PFSK-1 (cell line): Measurements from ENCODE around the gene DPH1.

Source experiments
- FOXP2 ChIP-seq: optimal IDR thresholded peaks from 2 replicates; pipeline ENCODE3; 2011; ENCODE audit warnings: borderline replicate concordance, control low read depth, inconsistent platforms; ENCODE audit not compliant: insufficient read depth; ENCODE audit errors: extremely low read length, extremely low read depth
- POLR2AphosphoS5 ChIP-seq: IDR thresholded peaks from 2 replicates; pipeline ENCODE4 v1.6.1; 2012; ENCODE audit warnings: low read depth, mild to moderate bottlenecking, control low read depth, low read length, moderate library complexity
- SIN3A ChIP-seq: IDR thresholded peaks from 2 replicates; pipeline ENCODE4 v1.6.1; 2012; ENCODE audit warnings: mild to moderate bottlenecking, low read length, moderate library complexity, borderline replicate concordance; ENCODE audit not compliant: insufficient read depth
- TAF1 ChIP-seq: IDR thresholded peaks from 2 replicates; pipeline ENCODE4 v1.6.1; 2012; ENCODE audit warnings: low read length, control low read depth, borderline replicate concordance; ENCODE audit not compliant: insufficient read depth
- TF ChIP-seq, protein P1 (sequence below), 2 experiments: IDR thresholded peaks; 2 replicates each; pipeline versions ENCODE4 v1.6.1 to v1.8.0; 2011 to 2012; ENCODE audit warnings: low read depth in 2 of 2, low read length in 2 of 2, control low read depth in 1 of 2, inconsistent platforms in 1 of 2, mild to moderate bottlenecking in 1 of 2, moderate library complexity in 1 of 2; ENCODE audit not compliant: insufficient read depth in 1 of 2

DPH1 gene

DNA sequence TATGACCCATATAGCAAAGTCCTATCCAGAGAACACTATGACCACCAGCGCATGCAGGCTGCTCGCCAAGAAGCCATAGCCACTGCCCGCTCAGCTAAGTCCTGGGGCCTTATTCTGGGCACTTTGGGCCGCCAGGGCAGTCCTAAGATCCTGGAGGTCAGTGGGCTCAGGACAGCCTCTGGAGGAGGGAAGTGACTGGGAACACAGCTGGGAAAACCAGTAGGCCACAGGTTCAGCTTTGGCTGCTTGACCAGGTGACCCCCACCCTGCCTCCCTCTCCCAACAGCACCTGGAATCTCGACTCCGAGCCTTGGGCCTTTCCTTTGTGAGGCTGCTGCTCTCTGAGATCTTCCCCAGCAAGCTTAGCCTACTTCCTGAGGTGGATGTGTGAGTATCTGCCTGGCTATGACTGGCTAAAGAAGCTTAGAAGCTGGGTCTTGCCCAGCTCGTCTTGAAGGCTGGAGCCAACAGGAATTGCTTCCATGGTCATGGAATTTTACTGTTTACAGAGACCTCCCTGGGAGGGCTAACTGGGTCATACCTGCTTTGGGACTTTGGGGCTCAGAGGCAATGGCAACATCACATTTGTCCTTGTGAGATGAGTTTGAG, 10.4 kb downstream of the DPH1 start:
- TF ChIP-seq POLR2AphosphoS5 (no peak), TAF1 (no peak), FOXP2 (no peak), SIN3A (no peak)
- TF ChIP-seq, protein P1, sequence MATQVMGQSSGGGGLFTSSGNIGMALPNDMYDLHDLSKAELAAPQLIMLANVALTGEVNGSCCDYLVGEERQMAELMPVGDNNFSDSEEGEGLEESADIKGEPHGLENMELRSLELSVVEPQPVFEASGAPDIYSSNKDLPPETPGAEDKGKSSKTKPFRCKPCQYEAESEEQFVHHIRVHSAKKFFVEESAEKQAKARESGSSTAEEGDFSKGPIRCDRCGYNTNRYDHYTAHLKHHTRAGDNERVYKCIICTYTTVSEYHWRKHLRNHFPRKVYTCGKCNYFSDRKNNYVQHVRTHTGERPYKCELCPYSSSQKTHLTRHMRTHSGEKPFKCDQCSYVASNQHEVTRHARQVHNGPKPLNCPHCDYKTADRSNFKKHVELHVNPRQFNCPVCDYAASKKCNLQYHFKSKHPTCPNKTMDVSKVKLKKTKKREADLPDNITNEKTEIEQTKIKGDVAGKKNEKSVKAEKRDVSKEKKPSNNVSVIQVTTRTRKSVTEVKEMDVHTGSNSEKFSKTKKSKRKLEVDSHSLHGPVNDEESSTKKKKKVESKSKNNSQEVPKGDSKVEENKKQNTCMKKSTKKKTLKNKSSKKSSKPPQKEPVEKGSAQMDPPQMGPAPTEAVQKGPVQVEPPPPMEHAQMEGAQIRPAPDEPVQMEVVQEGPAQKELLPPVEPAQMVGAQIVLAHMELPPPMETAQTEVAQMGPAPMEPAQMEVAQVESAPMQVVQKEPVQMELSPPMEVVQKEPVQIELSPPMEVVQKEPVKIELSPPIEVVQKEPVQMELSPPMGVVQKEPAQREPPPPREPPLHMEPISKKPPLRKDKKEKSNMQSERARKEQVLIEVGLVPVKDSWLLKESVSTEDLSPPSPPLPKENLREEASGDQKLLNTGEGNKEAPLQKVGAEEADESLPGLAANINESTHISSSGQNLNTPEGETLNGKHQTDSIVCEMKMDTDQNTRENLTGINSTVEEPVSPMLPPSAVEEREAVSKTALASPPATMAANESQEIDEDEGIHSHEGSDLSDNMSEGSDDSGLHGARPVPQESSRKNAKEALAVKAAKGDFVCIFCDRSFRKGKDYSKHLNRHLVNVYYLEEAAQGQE (IDR thresholded peaks at IDR 0.05; ENCODE audit: insufficient read depth in 1 of 2, low read depth in 2 of 2, low read length in 2 of 2) = no peak

DNA sequence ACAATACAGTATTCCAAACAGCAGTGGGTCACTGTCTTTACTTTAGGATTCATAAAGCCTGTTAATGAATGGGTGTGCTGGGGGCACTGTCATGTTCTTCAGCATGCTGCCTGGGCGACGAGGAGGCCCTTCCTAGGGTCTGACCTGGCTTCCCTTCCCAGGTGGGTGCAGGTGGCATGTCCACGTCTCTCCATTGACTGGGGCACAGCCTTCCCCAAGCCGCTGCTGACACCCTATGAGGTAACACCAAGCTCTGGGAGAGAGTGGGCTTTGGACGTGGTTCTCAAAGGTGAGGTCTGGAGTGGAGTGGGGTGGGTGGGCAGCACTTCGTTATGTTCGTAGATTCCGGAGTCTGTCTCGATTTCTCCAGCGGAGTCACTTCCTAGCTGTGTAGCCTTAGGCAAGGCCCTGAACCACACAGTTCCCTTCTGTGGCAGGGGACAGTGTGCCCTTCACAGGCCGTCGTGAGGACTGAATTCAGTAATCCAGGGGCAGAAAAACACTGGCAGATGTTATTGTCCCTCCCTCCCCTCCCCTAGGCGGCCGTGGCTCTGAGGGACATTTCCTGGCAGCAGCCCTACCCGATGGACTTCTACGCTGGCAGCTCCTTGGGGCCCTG, 11.1 kb downstream of the DPH1 start:
- TF ChIP-seq POLR2AphosphoS5 (no peak), SIN3A (no peak), FOXP2 (no peak), TAF1 (no peak)
- TF ChIP-seq, protein P1 (IDR thresholded peaks at IDR 0.05; ENCODE audit: insufficient read depth in 1 of 2, low read depth in 2 of 2, low read length in 2 of 2) = no peak

DNA sequence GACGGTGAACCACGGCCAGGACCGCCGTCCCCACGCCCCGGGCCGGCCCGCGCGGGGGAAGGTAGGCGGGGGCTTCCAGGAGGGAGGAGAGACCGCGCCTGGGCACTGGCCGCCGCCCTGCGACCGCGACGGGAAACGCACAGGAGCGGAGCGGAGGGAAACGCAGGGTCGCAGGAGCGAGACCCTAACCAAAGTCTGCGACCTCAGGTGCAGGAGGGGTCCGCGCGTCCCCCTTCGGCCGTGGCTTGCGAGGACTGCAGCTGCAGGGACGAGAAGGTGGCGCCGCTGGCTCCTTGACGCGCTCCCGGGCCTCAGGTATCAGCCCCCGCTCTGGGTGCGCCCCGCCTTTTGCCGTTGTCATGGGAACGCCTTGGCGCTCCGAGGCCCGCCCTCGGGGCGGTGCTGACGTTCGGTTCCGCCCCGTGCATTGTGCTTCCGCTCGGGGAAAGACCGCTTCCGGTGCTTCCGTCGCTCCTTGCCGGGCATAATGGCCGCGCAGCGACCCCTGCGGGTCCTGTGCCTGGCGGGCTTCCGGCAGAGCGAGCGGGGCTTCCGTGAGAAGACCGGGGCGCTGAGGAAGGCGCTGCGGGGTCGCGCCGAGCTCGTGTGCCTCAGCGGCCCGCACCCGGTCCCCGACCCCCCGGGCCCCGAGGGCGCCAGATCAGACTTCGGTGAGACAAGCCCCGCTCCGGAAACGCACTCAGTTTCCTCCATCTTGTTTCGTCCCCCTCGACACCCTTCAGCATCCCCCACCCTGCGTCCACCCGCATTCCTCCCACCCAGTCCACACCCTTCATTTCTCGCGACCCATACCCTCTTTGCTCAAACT, 11.8 kb downstream of the DPH1 start, which contains the start of gene OVCA2:
TSS of gene OVCA2 (plus strand) at position 462 of the 829 bp plus-strand sequence. CDS start at position 488, 26 bp downstream.
- TF ChIP-seq, protein P1 (IDR thresholded peaks at IDR 0.05; ENCODE audit: insufficient read depth in 1 of 2, low read depth in 2 of 2, low read length in 2 of 2) = peak; percentile 46 to 51; a peak in 1 of 4 replicates
- TF ChIP-seq FOXP2 (peak; percentile 67), POLR2AphosphoS5 (peak; percentile 95), SIN3A (peak; percentile 51; the same call in 1 of the 2 replicates), TAF1 (peak; percentile 94)

DNA sequence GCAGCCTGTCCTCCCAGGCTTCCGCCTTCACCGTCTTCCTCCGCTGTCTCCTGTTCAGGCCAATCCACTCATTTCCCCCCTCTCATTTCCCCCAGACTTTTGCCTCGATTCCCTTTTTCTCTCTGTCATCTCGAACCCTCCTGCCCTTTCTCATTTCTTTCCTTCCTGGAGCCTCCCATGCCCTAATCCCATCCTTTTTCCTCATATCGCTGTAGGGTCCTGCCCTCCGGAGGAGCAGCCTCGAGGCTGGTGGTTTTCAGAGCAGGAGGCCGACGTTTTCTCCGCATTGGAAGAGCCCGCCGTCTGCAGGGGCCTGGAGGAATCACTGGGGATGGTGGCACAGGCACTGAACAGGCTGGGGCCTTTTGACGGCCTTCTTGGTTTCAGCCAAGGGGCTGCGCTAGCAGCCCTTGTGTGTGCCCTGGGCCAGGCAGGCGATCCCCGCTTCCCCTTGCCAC, 12.5 kb downstream of the DPH1 start:
- TF ChIP-seq, protein P1 (IDR thresholded peaks at IDR 0.05; ENCODE audit: insufficient read depth in 1 of 2, low read depth in 2 of 2, low read length in 2 of 2) = no peak
- no peak for TF ChIP-seq POLR2AphosphoS5
- no peak for TF ChIP-seq FOXP2
- TF ChIP-seq SIN3A = no peak
- TF ChIP-seq TAF1 = no peak
